GM21381 (cell line): ENCODE data around the gene PPFIA1.

Source experiments
- ATAC-seq: cut with Tn5 transposase; IDR thresholded peaks from one replicate; pipeline ENCODE4 v1.9.1; 2021; ENCODE audit warnings: mild to moderate bottlenecking, moderate library complexity; ENCODE audit not compliant: unreplicated experiment

Gene PPFIA1

DNA sequence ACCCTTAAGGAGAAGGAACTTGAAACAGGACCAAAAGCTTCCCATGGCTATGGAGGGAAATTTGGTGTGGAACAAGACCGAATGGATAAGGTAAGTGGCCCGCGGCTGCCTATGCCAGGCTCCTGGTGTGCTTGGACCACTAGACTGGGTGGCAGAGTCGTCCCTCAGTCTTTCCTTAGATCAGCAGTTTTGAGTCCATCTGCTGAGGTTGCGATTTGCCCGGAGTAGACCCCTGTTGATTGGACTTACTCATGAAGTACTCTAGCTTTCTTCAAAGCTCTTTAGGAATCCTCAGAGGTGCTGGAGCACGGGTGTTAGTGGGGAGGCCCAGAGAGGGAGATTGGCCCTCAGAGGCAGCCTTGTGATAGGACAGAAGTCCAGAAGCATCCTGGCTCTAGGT lies 139.4 kb downstream of the PPFIA1 start:
- no peak for ATAC-seq

DNA sequence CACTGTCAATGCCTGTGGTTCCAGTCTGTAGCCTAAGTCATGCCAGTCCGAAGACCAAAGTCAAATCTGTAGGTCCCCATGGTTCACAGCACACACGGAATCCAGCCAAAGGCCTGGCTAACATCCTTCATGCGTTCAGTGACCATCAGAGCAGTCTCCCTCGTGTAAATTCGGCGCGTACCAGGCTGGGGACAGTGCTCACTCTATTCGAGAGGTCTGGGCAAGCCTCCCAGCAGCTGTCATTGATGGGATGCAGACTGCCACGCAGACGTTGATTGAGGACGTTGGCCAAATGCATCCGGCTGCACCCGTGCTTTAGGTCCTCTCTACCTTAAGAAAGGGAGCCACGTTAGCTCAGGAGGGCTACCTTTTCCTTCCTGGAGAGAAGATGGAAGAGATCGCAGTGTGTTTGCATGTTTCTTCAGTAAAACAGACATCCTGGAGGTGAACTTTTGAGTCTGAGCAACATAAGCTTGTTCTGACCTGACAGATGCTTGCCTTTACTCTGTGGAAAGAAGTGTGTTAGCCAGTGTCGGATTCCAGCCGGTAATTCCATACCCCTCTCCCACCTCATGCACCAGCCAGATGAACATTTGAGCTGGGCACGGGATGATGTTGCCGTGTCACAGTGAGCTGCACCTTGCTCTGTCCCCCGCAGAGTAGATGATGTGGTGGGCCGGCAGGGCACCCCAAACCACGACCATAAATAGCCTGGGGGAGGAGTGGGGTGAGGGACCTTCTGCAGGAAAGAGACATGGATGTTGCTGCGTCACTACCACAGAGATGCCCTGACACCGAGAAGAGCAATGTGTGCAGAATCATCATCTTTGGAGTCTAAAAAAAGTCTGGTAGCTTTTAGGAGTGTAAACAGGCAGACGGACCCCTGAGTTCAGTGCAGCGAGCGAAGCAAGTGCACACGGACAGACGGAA lies 140.1 kb downstream of the PPFIA1 start:
- no peak for ATAC-seq

DNA sequence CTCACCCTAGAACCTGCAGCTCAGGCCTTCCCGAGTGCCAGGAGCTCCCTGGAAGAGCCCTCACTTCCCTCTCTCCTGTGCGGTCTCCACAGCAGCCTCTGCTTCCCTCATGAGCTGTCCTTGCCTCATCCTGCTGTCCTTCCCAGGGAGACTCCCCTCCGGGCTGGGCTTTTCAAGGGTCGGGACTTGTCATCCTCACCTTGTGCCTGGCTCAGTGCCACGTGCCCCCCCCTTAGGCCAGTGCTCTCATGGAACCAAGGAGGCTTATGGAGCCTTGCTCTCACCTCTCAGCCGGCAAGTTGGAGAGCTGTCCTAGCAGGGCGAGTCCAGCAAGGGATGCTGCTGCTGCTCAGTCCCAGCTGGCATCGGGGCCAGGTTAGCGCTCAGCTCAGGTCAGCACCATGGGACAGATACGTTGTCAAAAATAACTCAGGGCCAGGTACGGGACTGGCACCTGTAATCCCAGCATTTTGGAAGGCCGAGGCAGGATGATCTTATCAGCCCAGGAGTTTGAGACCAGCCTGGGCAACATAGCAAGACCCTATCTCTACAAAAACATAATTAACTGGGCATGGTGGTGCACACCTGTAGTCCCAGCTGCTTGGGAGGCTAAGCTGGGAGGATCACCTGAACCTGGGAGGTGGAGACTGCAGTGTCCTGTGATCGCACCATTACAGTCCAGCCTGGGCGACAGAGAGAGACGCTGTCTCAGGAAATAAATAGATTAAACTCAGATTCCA lies 141.4 kb downstream of the PPFIA1 start:
- no peak for ATAC-seq

GRCh38 chr11:70413151-70413550 lies 142.7 kb downstream of the PPFIA1 start:
- no peak for ATAC-seq

DNA sequence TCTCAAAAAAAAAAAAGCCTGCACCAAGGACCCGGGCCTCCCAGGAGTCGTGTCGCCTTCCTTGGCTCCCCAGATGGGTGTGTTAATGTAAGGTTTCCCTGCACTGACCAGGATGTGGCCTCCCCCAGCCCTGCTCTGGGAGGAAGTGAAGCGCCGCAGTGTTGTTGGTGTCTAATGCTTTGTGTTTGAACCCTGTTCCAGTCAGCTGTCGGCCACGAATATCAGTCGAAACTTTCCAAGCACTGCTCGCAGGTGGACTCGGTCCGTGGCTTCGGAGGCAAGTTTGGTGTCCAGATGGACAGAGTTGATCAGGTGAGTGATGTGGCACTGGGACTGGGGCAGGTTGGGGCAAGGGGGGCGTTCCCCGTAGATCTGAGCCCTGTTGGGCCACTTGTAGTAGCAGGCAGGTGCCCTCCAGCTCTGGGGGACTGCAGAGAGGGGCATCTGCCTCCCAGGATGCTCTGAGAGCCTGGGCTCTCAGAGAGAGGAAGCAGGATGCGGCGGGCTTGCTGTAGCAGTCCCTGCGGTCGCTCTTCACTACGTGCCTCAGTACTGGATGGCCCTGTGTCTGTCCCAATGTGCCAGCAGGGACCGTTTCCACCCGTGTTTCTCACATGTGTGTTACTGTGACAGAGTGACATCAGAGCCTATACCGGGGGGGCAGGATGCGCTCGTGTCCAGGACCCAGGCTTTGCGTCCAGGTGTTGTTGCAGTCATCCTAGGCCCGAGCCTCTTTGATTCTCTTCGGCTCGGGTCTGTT lies 144.0 kb downstream of the PPFIA1 start:
- ATAC-seq = no peak

GRCh38 chr11:70415191-70415590 lies 144.7 kb downstream of the PPFIA1 start:
- no peak for ATAC-seq

- no peak for ATAC-seq
These were observed 145.3 kb downstream of the PPFIA1 start for GRCh38 chr11:70415642-70416395.

GRCh38 chr11:70416881-70417280 lies 146.4 kb downstream of the PPFIA1 start:
- no peak for ATAC-seq

- ATAC-seq = no peak
These were observed 147.6 kb downstream of the PPFIA1 start for GRCh38 chr11:70418130-70418529.

GRCh38 chr11:70419307-70420007 lies 149.0 kb downstream of the PPFIA1 start:
- no peak for ATAC-seq

- ATAC-seq = no peak
These were observed 149.5 kb downstream of the PPFIA1 start for GRCh38 chr11:70420008-70420464.

- no peak for ATAC-seq
These were observed 150.0 kb downstream of the PPFIA1 start for GRCh38 chr11:70420496-70420895.

- no peak for ATAC-seq
These were observed 150.6 kb downstream of the PPFIA1 start for GRCh38 chr11:70421123-70421522.

- no peak for ATAC-seq
These were observed 152.4 kb downstream of the PPFIA1 start for GRCh38 chr11:70422692-70423522.

DNA sequence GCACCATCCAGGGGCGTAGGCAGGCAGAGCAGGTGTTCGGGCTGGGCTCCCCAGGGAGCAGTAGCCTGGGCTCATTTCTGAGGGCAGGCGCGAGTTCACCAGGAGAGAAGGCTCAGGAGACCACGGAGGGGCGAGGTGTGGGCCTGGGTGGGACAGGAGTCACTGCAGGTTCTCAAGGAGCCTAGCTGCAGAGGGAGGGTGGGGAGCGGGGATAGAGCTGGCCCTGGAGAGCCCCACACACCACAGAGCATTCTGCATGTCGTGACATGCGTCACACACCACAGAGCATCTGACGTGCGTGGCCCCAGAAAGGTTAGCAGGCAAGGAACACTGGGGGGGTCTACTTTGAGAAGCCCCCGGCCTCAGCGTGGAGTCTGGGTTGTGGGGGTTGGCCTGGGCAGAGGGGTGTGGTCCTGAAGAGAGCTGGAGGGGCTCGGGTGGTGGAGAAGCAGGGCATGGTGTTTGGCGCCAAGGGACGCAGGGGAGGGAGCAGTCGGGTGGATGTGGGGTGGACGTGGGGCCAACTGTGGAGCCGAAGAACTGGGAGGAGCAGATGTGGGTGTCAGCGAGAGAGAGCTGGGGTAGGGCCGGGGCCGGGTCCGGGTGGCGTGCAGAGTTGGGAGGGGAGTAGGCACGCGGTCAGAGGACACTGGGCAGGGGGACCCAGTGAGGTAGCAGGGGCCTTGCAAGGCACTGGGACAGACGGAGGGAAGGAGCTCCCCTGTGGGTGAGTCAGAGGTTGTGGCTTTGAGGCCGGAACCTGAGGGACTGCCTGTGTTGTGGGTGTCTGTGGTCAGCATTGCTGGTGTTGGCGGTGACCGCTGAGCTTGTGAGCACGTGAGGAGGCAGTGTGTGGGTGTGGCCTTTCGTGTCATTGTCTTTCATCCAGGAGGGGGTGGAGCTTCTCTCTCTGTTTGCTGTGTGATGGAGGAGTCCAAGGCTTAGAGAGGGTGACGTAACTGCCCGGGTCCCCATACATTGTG lies 153.3 kb downstream of the PPFIA1 start:
- no peak for ATAC-seq

GRCh38 chr11:70424765-70425344 lies 154.4 kb downstream of the PPFIA1 start:
- no peak for ATAC-seq

GRCh38 chr11:70427436-70427835 lies 156.9 kb downstream of the PPFIA1 start:
- ATAC-seq = no peak
